NCI-H526 (cell line): Measurements from ENCODE around the gene LYL1.
A peak's percentile ranks its signal among the peaks of the same experiment; 100 is the strongest.

ENCODE experiments used
- DNase-seq, 2 experiments: peaks; one replicate each; lab custom pipeline; 2025; lab: John Stamatoyannopoulos, UW

The LYL1 gene

DNA sequence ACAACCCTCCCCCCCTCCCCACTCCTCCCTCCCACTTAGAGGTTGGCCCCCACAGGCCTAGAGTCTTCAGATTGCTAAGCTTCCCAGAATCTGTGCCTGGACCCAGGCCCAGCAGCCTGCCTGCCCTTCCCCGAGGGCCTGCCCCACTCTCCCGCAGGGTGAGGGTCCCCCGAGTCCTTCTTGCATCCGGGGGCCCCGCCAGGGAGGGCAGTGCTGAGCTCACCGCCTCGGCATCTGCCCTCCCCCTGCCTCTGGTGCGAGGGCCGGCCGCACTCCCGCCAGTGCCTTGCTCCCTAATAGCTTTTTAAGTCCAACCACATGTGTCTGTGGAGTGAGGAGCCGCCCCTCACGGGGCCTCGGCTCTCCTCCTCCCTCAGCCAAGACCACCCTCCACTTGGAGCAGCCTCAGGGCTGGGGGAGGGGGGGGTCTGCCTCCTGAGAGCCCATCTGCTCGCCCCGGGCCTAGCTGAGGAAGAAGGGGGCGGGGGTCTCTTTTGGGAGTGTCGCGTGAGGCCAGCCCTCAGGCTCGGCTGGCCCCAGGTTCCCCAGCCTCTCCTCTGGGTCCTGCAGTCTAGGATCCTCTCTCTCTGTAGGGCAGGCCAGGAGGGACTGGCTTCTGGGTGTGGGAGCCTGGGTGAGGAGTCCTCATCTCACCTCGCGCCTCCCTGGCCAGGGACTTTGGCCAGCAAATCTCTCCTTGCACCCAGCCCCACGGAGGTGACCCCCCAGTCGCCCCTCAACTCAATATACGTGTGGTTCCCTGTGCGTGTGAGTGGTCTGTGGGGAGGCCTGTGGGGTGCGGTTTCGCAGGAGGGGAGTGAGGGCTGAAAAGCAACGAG, 47.2 kb downstream of the LYL1 start:
- DNase-seq: no peak

DNA sequence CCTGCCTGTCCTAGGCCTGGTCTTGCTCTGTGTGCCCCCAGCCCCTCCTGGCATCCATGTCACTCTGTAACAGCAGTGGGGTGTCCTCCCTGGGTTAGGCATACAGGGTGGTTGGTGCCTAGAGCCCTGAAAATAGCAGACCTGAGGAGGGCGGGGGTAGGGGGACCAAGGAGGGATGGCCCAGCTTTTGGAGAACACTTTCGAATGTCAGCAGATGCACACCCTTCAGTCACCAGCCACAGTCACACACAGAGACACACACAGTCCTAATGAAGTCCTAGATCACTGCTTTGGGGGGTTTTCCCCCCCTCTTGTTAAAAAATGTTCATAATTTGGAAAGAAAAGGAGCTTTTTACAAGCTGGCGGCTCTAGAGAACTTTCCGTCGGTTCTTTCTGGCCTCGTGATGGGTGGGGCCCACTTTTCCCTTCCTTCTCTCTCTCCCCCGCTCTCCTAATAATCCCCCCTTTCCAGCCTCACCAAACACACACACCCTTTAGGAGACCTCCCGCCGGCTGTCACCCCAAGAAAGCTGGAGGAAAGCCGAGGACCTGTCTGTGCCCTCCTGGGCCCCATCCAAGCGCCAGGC, 47.9 kb downstream of the LYL1 start:
- no peak for DNase-seq

DNA sequence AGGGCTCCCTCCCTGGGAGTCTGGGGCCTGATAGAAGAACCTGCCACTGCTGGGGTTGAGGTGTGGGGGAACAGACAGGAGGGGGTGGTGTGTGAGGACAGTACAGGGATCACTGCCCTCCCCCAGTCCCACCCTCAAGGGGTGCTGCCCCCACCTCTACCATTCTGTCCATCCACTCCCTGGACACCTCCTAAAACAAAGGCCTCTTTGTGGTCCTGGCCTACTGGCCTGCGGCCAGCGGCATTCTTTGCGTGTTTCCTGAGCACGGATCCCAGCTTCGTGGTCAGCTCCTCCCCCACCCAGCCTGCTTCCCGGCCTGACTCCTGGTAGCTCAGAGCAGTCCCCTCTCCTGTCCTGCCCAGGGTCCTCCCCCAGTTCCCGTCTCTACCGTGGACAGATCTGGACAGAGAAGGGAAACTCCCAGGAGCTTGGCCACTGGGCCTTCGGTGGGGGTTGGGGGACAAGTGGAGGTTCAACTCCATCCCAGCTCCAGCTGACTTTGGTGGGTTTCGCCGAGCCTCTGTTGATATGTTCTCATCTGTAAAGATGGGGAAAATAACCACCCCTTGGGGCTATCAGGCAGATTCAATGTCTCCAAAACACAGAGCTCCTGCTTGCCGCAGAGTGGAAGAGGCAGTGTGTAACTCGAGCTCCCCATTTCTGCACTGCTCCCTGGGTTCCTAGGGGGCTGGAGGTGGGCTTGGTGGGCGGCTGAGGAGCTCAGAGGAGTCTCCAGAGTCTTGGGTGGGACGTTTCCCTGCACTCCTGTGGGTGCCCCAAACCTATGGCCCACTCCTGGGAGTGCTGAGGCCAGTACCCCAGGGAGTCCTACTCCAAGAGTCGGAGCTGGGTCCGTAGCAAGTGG, 48.7 kb downstream of the LYL1 start:
- no peak for DNase-seq

DNA sequence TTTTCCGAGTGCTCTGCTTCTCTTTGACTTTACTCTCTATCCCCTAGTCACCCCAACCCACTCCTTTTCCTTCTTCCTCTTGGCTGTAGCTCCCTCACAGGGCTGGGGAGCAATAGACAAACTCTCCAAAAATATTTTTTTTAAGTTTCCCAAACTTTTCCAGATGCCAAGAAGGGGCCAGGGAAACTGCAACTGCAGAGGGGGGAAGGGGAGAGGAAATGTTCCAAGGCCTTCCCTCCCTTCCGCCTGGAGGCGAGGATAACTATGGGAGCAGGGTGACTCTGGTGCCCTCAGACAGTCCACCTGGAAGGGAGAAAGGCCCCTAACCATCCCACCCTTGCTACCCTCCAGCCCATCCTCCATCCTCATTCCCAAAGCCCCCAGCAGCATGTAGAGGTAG, 49.4 kb downstream of the LYL1 start:
- DNase-seq: no peak

DNA sequence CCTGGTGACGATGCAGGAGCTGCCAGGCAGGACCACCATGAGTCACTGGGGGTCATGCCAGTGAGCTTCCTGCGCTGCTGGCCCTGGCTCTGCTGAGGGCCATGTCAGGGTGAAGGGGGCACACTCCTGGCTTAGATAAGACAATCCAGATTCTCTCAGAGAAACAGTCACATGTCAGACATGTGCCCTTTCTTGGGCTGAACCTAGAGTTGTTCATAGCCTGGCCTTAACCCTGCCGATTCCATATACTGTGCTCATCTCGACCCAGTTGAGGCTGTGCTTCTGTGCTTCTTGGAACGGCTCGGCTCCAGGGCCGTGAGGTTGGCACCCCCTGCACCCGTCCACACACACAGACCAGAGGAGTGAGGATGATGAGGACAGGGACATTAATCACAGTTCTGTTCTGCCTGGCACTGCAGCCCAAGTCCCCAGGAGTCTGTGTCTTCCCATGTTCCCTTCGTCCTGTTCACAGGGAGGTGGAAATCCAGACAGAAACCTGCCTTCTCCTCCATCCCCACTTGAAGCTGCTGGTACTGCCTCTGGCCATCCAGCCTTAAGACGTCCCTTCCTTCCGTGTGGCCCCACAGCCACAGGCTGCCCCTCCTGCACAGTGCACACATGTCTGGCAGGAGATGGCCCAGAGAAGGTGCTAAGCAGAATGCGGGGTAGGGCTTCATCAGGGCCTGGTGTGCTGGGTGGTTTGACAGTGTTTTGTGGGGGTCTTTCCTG, 50.0 kb downstream of the LYL1 start:
- no peak for DNase-seq

DNA sequence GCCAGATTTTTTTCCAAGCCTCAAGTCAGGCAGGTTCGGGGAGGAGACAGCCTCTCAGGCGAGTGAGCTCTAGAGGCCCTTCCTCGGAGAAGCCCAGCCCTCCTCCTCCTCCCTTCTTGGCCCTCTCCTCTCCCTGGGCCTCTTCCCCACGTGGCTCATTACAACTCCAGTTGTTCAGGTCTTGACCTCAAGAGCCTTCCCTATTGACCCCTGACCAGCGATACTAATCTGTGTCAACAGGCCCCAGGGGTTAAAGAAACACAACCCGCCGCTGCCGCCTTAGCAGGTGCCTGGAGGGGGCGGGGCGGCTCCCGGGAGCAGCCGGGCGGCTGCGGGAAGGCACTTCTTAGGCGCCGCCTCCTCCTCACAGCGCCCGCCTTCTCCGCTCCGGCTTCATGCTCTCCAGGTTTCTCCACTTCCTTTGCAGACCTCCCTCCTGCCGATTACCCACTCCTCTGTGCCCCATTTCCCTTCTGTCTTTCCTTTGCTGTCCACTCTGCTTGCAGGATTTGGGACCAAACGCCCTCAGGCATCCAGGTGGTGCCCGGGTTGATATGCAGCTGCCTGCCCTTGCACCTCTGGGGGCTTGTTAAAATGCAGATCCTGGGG, 51.0 kb downstream of the LYL1 start:
- peak in 1 of 2 experiments; percentile 66 for DNase-seq

DNA sequence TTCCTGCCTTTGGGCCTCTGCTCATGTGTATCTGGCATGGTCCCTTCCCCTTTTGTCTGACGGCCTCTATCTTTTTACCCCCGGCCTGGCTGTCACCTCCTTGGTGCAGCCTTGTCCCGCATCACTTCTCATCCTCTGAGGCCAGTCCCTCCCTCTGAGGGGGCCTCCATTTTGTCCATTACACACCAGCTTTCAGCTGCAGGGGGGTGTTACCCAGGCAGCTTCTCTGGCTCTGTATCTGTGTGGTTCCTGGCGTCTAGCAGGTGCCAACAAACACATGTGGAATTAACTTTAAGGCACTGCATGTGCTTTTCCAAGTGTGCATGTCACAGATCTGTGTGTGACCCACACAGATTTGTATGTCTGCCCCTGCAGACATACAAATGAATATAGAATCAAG, 52.4 kb downstream of the LYL1 start:
- no peak for DNase-seq
